Activated CD8-positive, alpha-beta memory T cell treated with anti-CD3 and anti-CD28 coated beads for 48 hours (primary cell): ENCODE measurements around the gene WNT3A.
A peak's percentile ranks its signal among the peaks of the same experiment; 100 is the strongest.

Source experiments
- DNase-seq, 3 experiments: peaks; one replicate each; pipeline ENCODE4 v3.0.0-alpha.2; 2020; ENCODE audit warnings: low read depth in 2 of 3, low spot score in 2 of 3

Gene WNT3A

GRCh38 chr1:227999056-227999930, 7.5 kb upstream of the WNT3A start:
- DNase-seq = peak in 2 of 3 experiments; percentile 40 to 44

- no peak for DNase-seq
These were observed 6.4 kb upstream of the WNT3A start for GRCh38 chr1:228000416-228000815.

GRCh38 chr1:228000836-228001563, 5.8 kb upstream of the WNT3A start:
- DNase-seq = no peak

- no peak for DNase-seq
These were observed 4.9 kb upstream of the WNT3A start for GRCh38 chr1:228001738-228002535.

GRCh38 chr1:228002792-228003191, 4.0 kb upstream of the WNT3A start:
- no peak for DNase-seq

GRCh38 chr1:228003461-228004330, 3.1 kb upstream of the WNT3A start:
- DNase-seq = no peak

- no peak for DNase-seq
These were observed 2.4 kb upstream of the WNT3A start for GRCh38 chr1:228004331-228004855.

GRCh38 chr1:228004856-228005462, 1.8 kb upstream of the WNT3A start:
- no peak for DNase-seq

- DNase-seq = no peak
These were observed 1.2 kb upstream of the WNT3A start for GRCh38 chr1:228005511-228006033.

GRCh38 chr1:228006034-228006785, 588 bp upstream of the WNT3A start:
- no peak for DNase-seq

GRCh38 chr1:228007049-228007800, 427 bp downstream of the WNT3A start:
- no peak for DNase-seq

GRCh38 chr1:228007801-228008341, 1.1 kb downstream of the WNT3A start:
- no peak for DNase-seq

- DNase-seq = no peak
These were observed 1.8 kb downstream of the WNT3A start for GRCh38 chr1:228008391-228009115.

- DNase-seq = no peak
These were observed 2.5 kb downstream of the WNT3A start for GRCh38 chr1:228009116-228009827.

- no peak for DNase-seq
These were observed 3.3 kb downstream of the WNT3A start for GRCh38 chr1:228009828-228010775.
